Middle frontal gyrus (tissue), 1 donor: Measurements from ENCODE around the gene MYOM3.

ENCODE experiments used
- DNase-seq: peaks from one replicate; pipeline ENCODE4 v3.0.0-alpha.2; 2015; ENCODE audit warnings: low spot score; ENCODE audit errors: extremely low spot score

The MYOM3 gene

GRCh38 chr1:24117132-24117531 is 5.2 kb upstream of the MYOM3 start:
- DNase-seq: no peak

- no peak for DNase-seq
Measured at GRCh38 chr1:24114753-24115152, 2.8 kb upstream of the MYOM3 start.

GRCh38 chr1:24113641-24114033 is 1.7 kb upstream of the MYOM3 start:
- DNase-seq: no peak

- no peak for DNase-seq
Measured at GRCh38 chr1:24111262-24111995, 506 bp downstream of the MYOM3 start.

- no peak for DNase-seq
Measured at GRCh38 chr1:24110642-24111261, 1.2 kb downstream of the MYOM3 start.

GRCh38 chr1:24109686-24110475 is 2.1 kb downstream of the MYOM3 start:
- no peak for DNase-seq

- DNase-seq: no peak
Measured at GRCh38 chr1:24109166-24109483, 2.8 kb downstream of the MYOM3 start.

GRCh38 chr1:24108334-24109165 is 3.4 kb downstream of the MYOM3 start:
- DNase-seq: no peak

- DNase-seq: no peak
Measured at GRCh38 chr1:24107462-24108138, 4.3 kb downstream of the MYOM3 start.

- no peak for DNase-seq
Measured at GRCh38 chr1:24105368-24106160, 6.4 kb downstream of the MYOM3 start.

- no peak for DNase-seq
Measured at GRCh38 chr1:24104854-24105253, 7.1 kb downstream of the MYOM3 start.

- DNase-seq: no peak
Measured at GRCh38 chr1:24103879-24104278, 8.1 kb downstream of the MYOM3 start.

- no peak for DNase-seq
Measured at GRCh38 chr1:24103408-24103807, 8.5 kb downstream of the MYOM3 start.

GRCh38 chr1:24102961-24103360 is 9.0 kb downstream of the MYOM3 start:
- DNase-seq: no peak

GRCh38 chr1:24101796-24102586 is 9.9 kb downstream of the MYOM3 start:
- no peak for DNase-seq

- DNase-seq: no peak
Measured at GRCh38 chr1:24100945-24101737, 10.8 kb downstream of the MYOM3 start.

- no peak for DNase-seq
Measured at GRCh38 chr1:24098943-24099638, 12.8 kb downstream of the MYOM3 start.

- DNase-seq: no peak
Measured at GRCh38 chr1:24098102-24098501, 13.8 kb downstream of the MYOM3 start.
